HepG2 (cell line): ENCODE results near the gene ADCY10. TPM values are rescaled to one million over a fixed set of nuclear protein-coding genes. Genes with fewer than 3 reads are reported as not detected.

Experiments
- ETV5 ChIP-seq: IDR thresholded peaks from 2 replicates; pipeline ENCODE4 v1.6.1; 2018; ENCODE audit warnings: missing biosample characterization, missing genetic modification reagents, inconsistent platforms, borderline replicate concordance
- HBP1 ChIP-seq: IDR thresholded peaks from 2 replicates; pipeline ENCODE4 v1.6.1; 2016; ENCODE audit warnings: low read depth, control low read depth
- HNF4G ChIP-seq, 2 experiments: sonication (generic) in 1 of 2; formaldehyde crosslinking in 1 of 2; IDR thresholded peaks; 2 replicates each; pipeline versions ENCODE4 v1.4.0 to v1.6.1; 2011 to 2020; ENCODE audit warnings: borderline replicate concordance in 2 of 2, low read depth in 2 of 2, mild to moderate bottlenecking in 2 of 2, low read length in 1 of 2, missing genetic modification reagents in 1 of 2, moderate library complexity in 1 of 2
- HNRNPH1 ChIP-seq: fragments of 200-400 bp; formaldehyde crosslinking; optimal IDR thresholded peaks from 2 replicates; pipeline ENCODE3; 2017; ENCODE audit warnings: mild to moderate bottlenecking, low read depth, low read length
- MIXL1 ChIP-seq: IDR thresholded peaks from 2 replicates; pipeline ENCODE4 v1.6.1; 2016
- TMF1 ChIP-seq: sonication (generic); formaldehyde crosslinking; IDR thresholded peaks from 2 replicates; pipeline ENCODE4 v1.8.1; 2022; ENCODE audit warnings: low read depth, missing genetic modification reagents
- TOPORS ChIP-seq: sonication (generic); formaldehyde crosslinking; IDR thresholded peaks from 2 replicates; pipeline ENCODE4 v1.8.0; 2023; ENCODE audit warnings: mild to moderate bottlenecking, missing genetic modification reagents
- ZNF350 ChIP-seq: sonication (generic); formaldehyde crosslinking; IDR thresholded peaks from 2 replicates; pipeline ENCODE4 v1.4.0; 2020; ENCODE audit warnings: mild to moderate bottlenecking, low read depth, missing genetic modification reagents, borderline replicate concordance
- ZNF496 ChIP-seq: sonication (generic); formaldehyde crosslinking; IDR thresholded peaks from 2 replicates; pipeline ENCODE4 v1.8.1; 2023; ENCODE audit warnings: mild to moderate bottlenecking, moderate library complexity, missing genetic modification reagents; ENCODE audit not compliant: insufficient replicate concordance
- ZSCAN21 ChIP-seq: sonication (generic); formaldehyde crosslinking; IDR thresholded peaks from 2 replicates; pipeline ENCODE4 v1.8.0; 2022; ENCODE audit warnings: mild to moderate bottlenecking, missing genetic modification reagents, moderate library complexity, borderline replicate concordance
- polyA plus RNA-seq, 8 experiments: library from polyadenylated mRNA; depleted of rRNA in 3 of 8; stranded (reverse) in 7 of 8; unstranded in 1 of 8; fragments of >200 nt; fragmentation: Illumina TruSeq in 4 of 8; extraction: Trizol in 4 of 8; gene quantifications; 2 replicates each; pipeline versions ENCODE4 v1.2.1 to v1.2.3, GENCODE V29; 2011 to 2016; ENCODE audit warnings: low read depth in 4 of 8, missing spikeins in 1 of 8, mixed read lengths in 1 of 8; ENCODE audit not compliant: insufficient read depth in 1 of 8
- total RNA-seq, 5 experiments: library from RNA; depleted of rRNA; stranded (reverse); fragments of >200 nt; fragmentation: Illumina TruSeq; extraction: Trizol; gene quantifications; 2 replicates each; pipeline ENCODE4 v1.2.3, GENCODE V29; 2016; ENCODE audit warnings: low read depth in 1 of 5
- TF ChIP-seq, protein P1 (sequence below): IDR thresholded peaks from 2 replicates; pipeline ENCODE4 v1.4.0; 2020; ENCODE audit warnings: mild to moderate bottlenecking, missing genetic modification reagents
- TF ChIP-seq, protein P2 (sequence below): sonication (generic); formaldehyde crosslinking; IDR thresholded peaks from 2 replicates; pipeline ENCODE4 v1.4.0; 2020; ENCODE audit warnings: missing genetic modification reagents
- TF ChIP-seq, protein P3 (sequence below): sonication (generic); formaldehyde crosslinking; IDR thresholded peaks from 2 replicates; pipeline ENCODE4 v1.4.0; 2020; ENCODE audit warnings: missing genetic modification reagents
- TF ChIP-seq, protein P4 (sequence below): sonication (generic); formaldehyde crosslinking; IDR thresholded peaks from 2 replicates; pipeline ENCODE4 v1.8.0; 2023; ENCODE audit warnings: mild to moderate bottlenecking, missing genetic modification reagents

ADCY10 gene
- total and polyA plus RNA-seq, 2 of the 13 experiments (the other 11 are each of a cell fraction or from before 2014, with no cell fraction given): 0.02 to 0.03 TPM

DNA sequence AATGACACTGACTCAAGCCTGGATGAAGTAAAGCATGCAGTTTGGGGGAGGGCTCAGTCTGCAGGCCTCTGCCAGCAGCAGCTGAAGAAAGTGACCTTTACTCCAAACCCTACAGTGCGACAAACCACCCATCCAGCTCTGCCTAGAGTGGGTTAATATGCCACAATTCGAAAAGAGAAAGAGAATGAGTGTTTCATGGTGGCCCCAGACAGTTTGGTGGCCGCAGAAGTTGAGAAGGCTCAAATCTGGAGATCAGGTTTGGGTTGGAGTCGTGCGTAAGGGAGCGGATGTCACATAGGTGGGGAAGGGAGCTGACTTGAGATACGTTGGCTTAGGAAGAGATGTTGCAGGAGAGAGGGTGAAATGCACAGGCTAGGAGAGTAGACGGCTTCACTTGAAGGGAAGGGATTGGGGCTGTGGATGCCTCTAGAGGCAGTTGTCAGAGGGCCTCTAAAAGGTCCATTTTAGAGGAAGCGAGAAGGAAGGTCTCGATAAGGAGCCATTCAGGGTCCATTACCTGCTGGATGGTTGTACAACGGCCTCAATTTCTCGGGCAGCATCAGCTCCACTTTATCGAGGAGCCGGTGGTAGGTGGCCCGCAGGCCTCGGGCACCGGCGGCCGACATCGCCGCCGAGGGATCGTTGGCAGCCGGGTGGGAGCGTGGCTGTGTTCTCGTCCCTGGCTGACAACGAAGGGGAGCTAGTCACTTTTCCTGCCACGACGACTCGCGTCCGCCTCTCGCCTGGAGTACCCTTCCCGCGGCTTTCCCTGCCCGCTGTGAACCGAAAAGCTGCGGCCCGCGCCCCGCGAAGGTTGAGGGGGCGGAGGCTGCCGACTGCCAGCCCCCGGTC, 21.5 kb upstream of the ADCY10 start (continued):
- TF ChIP-seq, protein P1, sequence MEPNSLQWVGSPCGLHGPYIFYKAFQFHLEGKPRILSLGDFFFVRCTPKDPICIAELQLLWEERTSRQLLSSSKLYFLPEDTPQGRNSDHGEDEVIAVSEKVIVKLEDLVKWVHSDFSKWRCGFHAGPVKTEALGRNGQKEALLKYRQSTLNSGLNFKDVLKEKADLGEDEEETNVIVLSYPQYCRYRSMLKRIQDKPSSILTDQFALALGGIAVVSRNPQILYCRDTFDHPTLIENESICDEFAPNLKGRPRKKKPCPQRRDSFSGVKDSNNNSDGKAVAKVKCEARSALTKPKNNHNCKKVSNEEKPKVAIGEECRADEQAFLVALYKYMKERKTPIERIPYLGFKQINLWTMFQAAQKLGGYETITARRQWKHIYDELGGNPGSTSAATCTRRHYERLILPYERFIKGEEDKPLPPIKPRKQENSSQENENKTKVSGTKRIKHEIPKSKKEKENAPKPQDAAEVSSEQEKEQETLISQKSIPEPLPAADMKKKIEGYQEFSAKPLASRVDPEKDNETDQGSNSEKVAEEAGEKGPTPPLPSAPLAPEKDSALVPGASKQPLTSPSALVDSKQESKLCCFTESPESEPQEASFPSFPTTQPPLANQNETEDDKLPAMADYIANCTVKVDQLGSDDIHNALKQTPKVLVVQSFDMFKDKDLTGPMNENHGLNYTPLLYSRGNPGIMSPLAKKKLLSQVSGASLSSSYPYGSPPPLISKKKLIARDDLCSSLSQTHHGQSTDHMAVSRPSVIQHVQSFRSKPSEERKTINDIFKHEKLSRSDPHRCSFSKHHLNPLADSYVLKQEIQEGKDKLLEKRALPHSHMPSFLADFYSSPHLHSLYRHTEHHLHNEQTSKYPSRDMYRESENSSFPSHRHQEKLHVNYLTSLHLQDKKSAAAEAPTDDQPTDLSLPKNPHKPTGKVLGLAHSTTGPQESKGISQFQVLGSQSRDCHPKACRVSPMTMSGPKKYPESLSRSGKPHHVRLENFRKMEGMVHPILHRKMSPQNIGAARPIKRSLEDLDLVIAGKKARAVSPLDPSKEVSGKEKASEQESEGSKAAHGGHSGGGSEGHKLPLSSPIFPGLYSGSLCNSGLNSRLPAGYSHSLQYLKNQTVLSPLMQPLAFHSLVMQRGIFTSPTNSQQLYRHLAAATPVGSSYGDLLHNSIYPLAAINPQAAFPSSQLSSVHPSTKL (CRISPR knock-in tag): no peak
- TF ChIP-seq, protein P2, sequence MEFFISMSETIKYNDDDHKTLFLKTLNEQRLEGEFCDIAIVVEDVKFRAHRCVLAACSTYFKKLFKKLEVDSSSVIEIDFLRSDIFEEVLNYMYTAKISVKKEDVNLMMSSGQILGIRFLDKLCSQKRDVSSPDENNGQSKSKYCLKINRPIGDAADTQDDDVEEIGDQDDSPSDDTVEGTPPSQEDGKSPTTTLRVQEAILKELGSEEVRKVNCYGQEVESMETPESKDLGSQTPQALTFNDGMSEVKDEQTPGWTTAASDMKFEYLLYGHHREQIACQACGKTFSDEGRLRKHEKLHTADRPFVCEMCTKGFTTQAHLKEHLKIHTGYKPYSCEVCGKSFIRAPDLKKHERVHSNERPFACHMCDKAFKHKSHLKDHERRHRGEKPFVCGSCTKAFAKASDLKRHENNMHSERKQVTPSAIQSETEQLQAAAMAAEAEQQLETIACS: no peak
- no peak for TF ChIP-seq TMF1
- no peak for TF ChIP-seq ETV5 (CRISPR knock-in tag)
- TF ChIP-seq TOPORS (CRISPR knock-in tag): no peak
- TF ChIP-seq ZSCAN21 (CRISPR knock-in tag): no peak; the same call in 1 of the 2 replicates
- no peak for TF ChIP-seq HBP1 (CRISPR knock-in tag)
- TF ChIP-seq, protein P3, sequence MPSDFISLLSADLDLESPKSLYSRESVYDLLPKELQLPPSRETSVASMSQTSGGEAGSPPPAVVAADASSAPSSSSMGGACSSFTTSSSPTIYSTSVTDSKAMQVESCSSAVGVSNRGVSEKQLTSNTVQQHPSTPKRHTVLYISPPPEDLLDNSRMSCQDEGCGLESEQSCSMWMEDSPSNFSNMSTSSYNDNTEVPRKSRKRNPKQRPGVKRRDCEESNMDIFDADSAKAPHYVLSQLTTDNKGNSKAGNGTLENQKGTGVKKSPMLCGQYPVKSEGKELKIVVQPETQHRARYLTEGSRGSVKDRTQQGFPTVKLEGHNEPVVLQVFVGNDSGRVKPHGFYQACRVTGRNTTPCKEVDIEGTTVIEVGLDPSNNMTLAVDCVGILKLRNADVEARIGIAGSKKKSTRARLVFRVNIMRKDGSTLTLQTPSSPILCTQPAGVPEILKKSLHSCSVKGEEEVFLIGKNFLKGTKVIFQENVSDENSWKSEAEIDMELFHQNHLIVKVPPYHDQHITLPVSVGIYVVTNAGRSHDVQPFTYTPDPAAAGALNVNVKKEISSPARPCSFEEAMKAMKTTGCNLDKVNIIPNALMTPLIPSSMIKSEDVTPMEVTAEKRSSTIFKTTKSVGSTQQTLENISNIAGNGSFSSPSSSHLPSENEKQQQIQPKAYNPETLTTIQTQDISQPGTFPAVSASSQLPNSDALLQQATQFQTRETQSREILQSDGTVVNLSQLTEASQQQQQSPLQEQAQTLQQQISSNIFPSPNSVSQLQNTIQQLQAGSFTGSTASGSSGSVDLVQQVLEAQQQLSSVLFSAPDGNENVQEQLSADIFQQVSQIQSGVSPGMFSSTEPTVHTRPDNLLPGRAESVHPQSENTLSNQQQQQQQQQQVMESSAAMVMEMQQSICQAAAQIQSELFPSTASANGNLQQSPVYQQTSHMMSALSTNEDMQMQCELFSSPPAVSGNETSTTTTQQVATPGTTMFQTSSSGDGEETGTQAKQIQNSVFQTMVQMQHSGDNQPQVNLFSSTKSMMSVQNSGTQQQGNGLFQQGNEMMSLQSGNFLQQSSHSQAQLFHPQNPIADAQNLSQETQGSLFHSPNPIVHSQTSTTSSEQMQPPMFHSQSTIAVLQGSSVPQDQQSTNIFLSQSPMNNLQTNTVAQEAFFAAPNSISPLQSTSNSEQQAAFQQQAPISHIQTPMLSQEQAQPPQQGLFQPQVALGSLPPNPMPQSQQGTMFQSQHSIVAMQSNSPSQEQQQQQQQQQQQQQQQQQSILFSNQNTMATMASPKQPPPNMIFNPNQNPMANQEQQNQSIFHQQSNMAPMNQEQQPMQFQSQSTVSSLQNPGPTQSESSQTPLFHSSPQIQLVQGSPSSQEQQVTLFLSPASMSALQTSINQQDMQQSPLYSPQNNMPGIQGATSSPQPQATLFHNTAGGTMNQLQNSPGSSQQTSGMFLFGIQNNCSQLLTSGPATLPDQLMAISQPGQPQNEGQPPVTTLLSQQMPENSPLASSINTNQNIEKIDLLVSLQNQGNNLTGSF (CRISPR knock-in tag): no peak
- no peak for TF ChIP-seq HNRNPH1
- no peak for TF ChIP-seq MIXL1
- TF ChIP-seq ZNF496 (CRISPR knock-in tag): no peak
- TF ChIP-seq HNF4G (IDR thresholded peaks at IDR 0.05; ENCODE audit: borderline replicate concordance, low read depth, low read length): peak; percentile 62; the same call in 1 of the 2 replicates
- no peak; the same call in 1 of the 2 replicates for TF ChIP-seq HNF4G (CRISPR knock-in tag; IDR thresholded peaks at IDR 0.05; ENCODE audit: borderline replicate concordance, low read depth)
- TF ChIP-seq, protein P4, sequence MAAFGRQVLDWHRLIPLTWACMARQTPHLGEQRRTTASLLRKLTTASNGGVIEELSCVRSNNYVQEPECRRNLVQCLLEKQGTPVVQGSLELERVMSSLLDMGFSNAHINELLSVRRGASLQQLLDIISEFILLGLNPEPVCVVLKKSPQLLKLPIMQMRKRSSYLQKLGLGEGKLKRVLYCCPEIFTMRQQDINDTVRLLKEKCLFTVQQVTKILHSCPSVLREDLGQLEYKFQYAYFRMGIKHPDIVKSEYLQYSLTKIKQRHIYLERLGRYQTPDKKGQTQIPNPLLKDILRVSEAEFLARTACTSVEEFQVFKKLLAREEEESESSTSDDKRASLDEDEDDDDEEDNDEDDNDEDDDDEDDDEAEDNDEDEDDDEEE (CRISPR knock-in tag): no peak; the same call in 1 of the 2 replicates
- peak; percentile 21; the same call in 1 of the 2 replicates for TF ChIP-seq ZNF350
